Uterus (tissue), 2 donors: Measurements from ENCODE around the gene HAS3.

Experiments used
- CTCF ChIP-seq, 4 experiments: fragments of 200-600 bp in 2 of 4; fragments of 450-650 bp in 2 of 4; sonication (generic) in 2 of 4; IDR thresholded peaks; one replicate each; pipeline ENCODE4 v1.5.1; 2016 to 2019; ENCODE audit warnings: antibody characterized with exemption in 4 of 4, mild to moderate bottlenecking in 2 of 4, moderate library complexity in 1 of 4
- POLR2A ChIP-seq, 2 donors: fragments of 450-650 bp; IDR thresholded peaks; one replicate each; pipeline ENCODE4 v1.6.1; 2016; ENCODE audit warnings: antibody characterized with exemption in 2 of 2, mild to moderate bottlenecking in 1 of 2, moderate library complexity in 1 of 2

- TF ChIP-seq CTCF (IDR thresholded peaks at IDR 0.05), result no peak
- no peak for TF ChIP-seq POLR2A (IDR thresholded peaks at IDR 0.05)
Observed at GRCh38 chr16:69114346-69114975, 9.0 kb downstream of the HAS3 start.
